CD4-positive, alpha-beta T cell (primary cell): ENCODE results near the gene ERC2. TPM values are rescaled to one million over a fixed set of nuclear protein-coding genes. Genes with fewer than 3 reads are reported as not detected.

ENCODE experiments used
- ATAC-seq: fragments of 200-7000 bp; cut with Tn5 transposase; one replicate; pipeline ENCODE4 v1.10.0; 2022; ENCODE audit warnings: mild to moderate bottlenecking; ENCODE audit not compliant: poor library complexity
- CTCF ChIA-PET: fragments of 350-600 bp; sonication (Branson Sonifier 250); formaldehyde crosslinking; loops from one replicate; lab custom pipeline; 2021; ENCODE audit warnings: antibody characterized with exemption, inconsistent platforms; lab: Charles Lee
- POLR2A ChIA-PET: fragments of 350-600 bp; sonication (Branson Sonifier 250); formaldehyde crosslinking; loops from one replicate; lab custom pipeline; 2021; ENCODE audit warnings: antibody characterized with exemption, inconsistent platforms; lab: Charles Lee
- DNase-seq, 14 experiments: peaks; one replicate each; pipeline ENCODE4 v3.0.0-alpha.2; 2013 to 2020; ENCODE audit warnings: mixed read lengths in 2 of 14
- H3K27ac ChIP-seq, 2 donors: one replicate each; pipeline versions ENCODE4 v1.5.1 to v1.7.0; 2013; ENCODE audit warnings: low read length in 2 of 2, low read depth in 1 of 2, mild to moderate bottlenecking in 1 of 2
- H3K27me3 ChIP-seq, 2 experiments: 1 replicate in 1 of 2; 2 replicates in 1 of 2; pipeline versions ENCODE4 v1.6.1 to v1.7.0; 2013; ENCODE audit warnings: low read length in 2 of 2, control low read depth in 1 of 2, mild to moderate bottlenecking in 1 of 2, moderate library complexity in 1 of 2; ENCODE audit not compliant: insufficient read depth in 2 of 2, control insufficient read depth in 1 of 2
- H3K36me3 ChIP-seq: one replicate; pipeline ENCODE4 v1.6.1; 2013; ENCODE audit warnings: low read length, control low read depth; ENCODE audit not compliant: insufficient read depth
- H3K4me1 ChIP-seq: one replicate; pipeline ENCODE4 v1.6.1; 2013; ENCODE audit warnings: low read length, control low read depth; ENCODE audit not compliant: insufficient read depth
- H3K4me3 ChIP-seq: one replicate; pipeline ENCODE4 v1.5.1; 2013; ENCODE audit warnings: mild to moderate bottlenecking, low read length, moderate library complexity
- H3K9me3 ChIP-seq, 2 experiments: 1 replicate in 1 of 2; 2 replicates in 1 of 2; pipeline versions ENCODE4 v1.6.1 to v1.7.0; 2013; ENCODE audit warnings: low read length in 2 of 2, mild to moderate bottlenecking in 2 of 2, control low read depth in 1 of 2, moderate library complexity in 1 of 2; ENCODE audit not compliant: control insufficient read depth in 1 of 2, insufficient read depth in 1 of 2
- H3K27ac Mint-ChIP-seq: one replicate; pipeline ENCODE4 v1.8.0; 2020; ENCODE audit warnings: mixed read lengths
- H3K27me3 Mint-ChIP-seq: one replicate; pipeline ENCODE4 v1.8.0; 2021; ENCODE audit warnings: mixed read lengths
- H3K36me3 Mint-ChIP-seq: one replicate; pipeline ENCODE4 v1.8.0; 2021; ENCODE audit warnings: low read depth, mixed read lengths
- H3K4me1 Mint-ChIP-seq: one replicate; pipeline ENCODE4 v1.8.0; 2021; ENCODE audit warnings: low read depth, mixed read lengths
- H3K4me3 Mint-ChIP-seq: one replicate; pipeline ENCODE4 v1.8.0; 2020; ENCODE audit warnings: mild to moderate bottlenecking, mixed read lengths
- H3K9me3 Mint-ChIP-seq: one replicate; pipeline ENCODE4 v1.8.0; 2020; ENCODE audit warnings: mixed read lengths
- CTCF ChIP-seq: fragments of 200-600 bp; IDR thresholded peaks from one replicate; pipeline ENCODE4 v1.8.0; 2022; ENCODE audit warnings: antibody characterized with exemption, mild to moderate bottlenecking
- intact Hi-C, 2 experiments: fragments of 100-400 bp; cut with DNase I in 1 of 2; cut with micrococcal nuclease in 1 of 2; formaldehyde crosslinking; loops; one replicate each; pipeline versions ENCODE4 v1.15.1 to v1.9.0; 2023 to 2025; cut with DNase I, micrococcal nuclease
- total RNA-seq, 174 experiments: library from RNA in 2 of 174; stranded (reverse) in 2 of 174; gene quantifications; one replicate each; pipeline ENCODE4 v1.2.3 and lab custom pipeline; 2021 to 2026

ERC2 gene
- total RNA-seq, 2 experiments from 2014 or later: not detected

DNA sequence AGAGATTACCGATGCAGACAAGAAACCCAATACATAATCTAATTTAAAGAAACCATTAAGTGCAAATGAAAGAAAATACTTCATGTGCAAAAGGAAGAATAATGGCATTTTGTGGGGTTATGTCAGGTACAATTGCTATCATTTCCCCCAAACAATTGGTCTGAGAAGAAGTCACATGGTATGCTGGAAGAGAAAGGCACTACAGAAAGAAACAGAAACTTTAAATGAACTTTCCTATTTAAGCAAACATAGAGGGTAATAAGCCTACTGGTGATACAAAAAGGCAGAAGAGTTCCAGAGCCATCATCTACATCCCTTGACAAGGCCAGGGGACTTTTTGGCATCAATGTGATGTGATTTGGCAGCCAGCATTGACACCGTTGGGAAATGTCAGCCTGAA is 678.8 kb downstream of the ERC2 start:
- intact Hi-C loops: no loop called here
- Mint-ChIP-seq H3K36me3 (no peaks in the 10 kb centered on the region), H3K27ac (no peak overlapping the region), H3K9me3 (no peaks in the 10 kb centered on the region), H3K4me3 (no peak overlapping the region), H3K4me1 (no peaks in the 10 kb centered on the region), H3K27me3 (no peaks in the 10 kb centered on the region)
- Histone ChIP-seq H3K27ac (no peak overlapping the region), H3K4me1 (no peaks in the 10 kb centered on the region), H3K9me3 (no peaks in the 10 kb centered on the region), H3K4me3 (no peak overlapping the region), H3K36me3 (no peaks in the 10 kb centered on the region), H3K27me3 (no peaks in the 10 kb centered on the region)
- ChIA-PET CTCF (no interaction called here), POLR2A (no interaction called here)
- DNase-seq: no peak
- TF ChIP-seq CTCF: no peak
- no peak for ATAC-seq

DNA sequence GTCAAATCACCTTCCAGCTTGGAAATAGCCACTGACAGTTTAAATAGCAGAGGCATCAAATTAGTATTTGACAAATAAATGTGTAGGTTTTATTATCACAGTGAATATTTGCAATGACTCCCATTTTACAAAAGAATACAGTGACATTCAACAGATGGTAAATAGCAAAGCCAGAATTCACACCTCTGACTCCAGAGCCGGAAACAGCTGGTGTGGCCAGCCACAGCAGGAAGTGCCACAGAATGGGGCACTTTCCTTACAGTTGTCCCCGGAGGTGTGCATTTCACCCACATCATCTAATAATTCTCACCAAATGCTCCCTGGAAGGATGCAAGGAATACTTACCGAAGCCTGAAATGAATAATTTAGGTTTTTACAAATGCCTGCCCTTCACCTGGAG is 685.5 kb downstream of the ERC2 start:
- TF ChIP-seq CTCF: no peak
- Histone ChIP-seq H3K27me3 (no peaks in the 10 kb centered on the region), H3K4me3 (no peak overlapping the region), H3K36me3 (no peaks in the 10 kb centered on the region), H3K27ac (no peak overlapping the region), H3K9me3 (no peaks in the 10 kb centered on the region), H3K4me1 (no peaks in the 10 kb centered on the region)
- no peaks in the 10 kb centered on the region for H3K4me1 Mint-ChIP-seq
- no peak for ATAC-seq
- H3K36me3 Mint-ChIP-seq: no peaks in the 10 kb centered on the region
- no peak overlapping the region for H3K27ac Mint-ChIP-seq
- CTCF ChIA-PET: no interaction called here
- no peak overlapping the region for H3K4me3 Mint-ChIP-seq
- H3K27me3 Mint-ChIP-seq: no peaks in the 10 kb centered on the region
- peaks cover 3% of the 10 kb centered on the region for H3K9me3 Mint-ChIP-seq
- intact Hi-C loops: no loop called here
- no peak for DNase-seq
- POLR2A ChIA-PET: no interaction called here

GRCh38 chr3:55782351-55782750 is 685.9 kb downstream of the ERC2 start:
- Histone ChIP-seq H3K27ac (no peak overlapping the region), H3K4me3 (no peak overlapping the region), H3K36me3 (no peaks in the 10 kb centered on the region), H3K4me1 (no peaks in the 10 kb centered on the region), H3K9me3 (no peaks in the 10 kb centered on the region), H3K27me3 (no peaks in the 10 kb centered on the region)
- H3K27me3 Mint-ChIP-seq: no peaks in the 10 kb centered on the region
- H3K9me3 Mint-ChIP-seq: peaks cover 3% of the 10 kb centered on the region
- DNase-seq (no peak), ATAC-seq (no peak)
- no peak overlapping the region for H3K4me3 Mint-ChIP-seq
- no peak overlapping the region for H3K27ac Mint-ChIP-seq
- H3K36me3 Mint-ChIP-seq: no peaks in the 10 kb centered on the region
- intact Hi-C loops: no loop called here
- CTCF ChIA-PET: no interaction called here
- no peaks in the 10 kb centered on the region for H3K4me1 Mint-ChIP-seq
- POLR2A ChIA-PET: no interaction called here
- no peak for TF ChIP-seq CTCF
